Activated CD4-positive, alpha-beta T cell treated with anti-CD3 and anti-CD28 coated beads for 4 hours (primary cell): ENCODE measurements around the gene KRTAP19-8.

Experiments used
- DNase-seq, 2 donors: peaks; one replicate each; pipeline ENCODE4 v3.0.0-alpha.2; 2020

The KRTAP19-8 gene, protein sequence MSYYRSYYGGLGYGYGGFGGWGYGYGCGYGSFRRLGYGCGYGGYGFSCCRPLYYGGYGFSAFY

DNA sequence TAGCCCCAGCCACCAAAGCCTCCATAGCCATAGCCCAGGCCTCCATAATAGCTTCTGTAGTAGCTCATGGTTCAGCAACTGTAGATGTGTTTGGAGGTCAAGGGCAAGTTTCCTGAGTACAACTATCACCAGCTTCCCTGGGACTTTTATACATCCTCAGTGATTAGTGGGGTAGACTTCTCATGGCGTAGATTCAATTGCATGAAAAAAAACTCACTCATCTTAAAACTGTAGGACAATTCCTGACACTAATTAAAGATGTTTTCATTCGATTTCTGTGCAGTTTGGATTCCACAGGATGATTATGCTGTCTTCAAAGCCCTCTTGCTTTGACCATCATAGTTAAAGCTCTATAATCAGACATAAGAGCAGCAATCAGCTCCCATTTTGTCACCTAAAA lies at the start of gene KRTAP19-8:
Gene KRTAP19-8, minus strand, starts transcription at position 101 of the 400 bp plus-strand sequence. Its CDS starts 33 bp downstream, at position 68.
- no peak for DNase-seq

DNA sequence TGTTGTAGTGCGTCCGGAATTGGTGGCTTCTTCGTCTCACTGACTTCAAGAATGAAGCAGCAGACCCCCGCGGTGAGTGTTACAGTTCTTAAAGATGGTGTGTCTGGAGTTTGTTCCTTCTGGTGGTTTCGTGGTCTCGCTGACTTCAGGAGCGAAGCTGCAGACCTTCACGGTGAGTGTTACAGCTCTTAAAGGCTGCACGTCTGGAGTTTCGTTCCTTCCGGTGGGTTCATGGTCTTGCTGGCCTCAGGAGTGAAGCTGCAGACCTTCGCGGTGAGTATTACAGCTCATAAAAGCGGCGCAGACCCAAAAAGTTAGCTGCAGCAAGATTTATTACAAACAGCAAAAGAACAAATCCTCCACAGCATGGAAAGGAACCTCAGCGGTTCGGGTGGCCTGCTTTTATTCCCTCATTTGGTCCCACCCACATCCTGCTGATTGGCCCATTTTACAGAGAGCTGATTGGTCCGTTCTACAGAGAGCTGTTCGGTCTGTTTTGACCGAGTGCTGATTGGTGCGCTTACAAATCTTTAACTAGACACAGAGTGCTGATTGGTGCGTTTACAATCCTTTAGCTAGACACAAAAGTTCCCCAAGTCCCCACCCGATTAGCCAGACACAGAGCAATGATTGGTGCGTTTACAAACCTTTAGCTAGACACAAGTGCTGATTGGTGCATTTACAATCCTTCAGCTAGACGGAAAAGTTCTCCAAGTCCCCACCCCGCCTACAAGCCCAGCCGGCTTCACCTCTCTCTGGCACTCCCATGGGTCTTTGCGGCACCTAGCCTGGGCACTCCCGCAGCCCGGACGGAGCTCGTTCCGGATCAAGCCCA lies 49.6 kb upstream of the KRTAP19-8 start:
- no peak for DNase-seq

DNA sequence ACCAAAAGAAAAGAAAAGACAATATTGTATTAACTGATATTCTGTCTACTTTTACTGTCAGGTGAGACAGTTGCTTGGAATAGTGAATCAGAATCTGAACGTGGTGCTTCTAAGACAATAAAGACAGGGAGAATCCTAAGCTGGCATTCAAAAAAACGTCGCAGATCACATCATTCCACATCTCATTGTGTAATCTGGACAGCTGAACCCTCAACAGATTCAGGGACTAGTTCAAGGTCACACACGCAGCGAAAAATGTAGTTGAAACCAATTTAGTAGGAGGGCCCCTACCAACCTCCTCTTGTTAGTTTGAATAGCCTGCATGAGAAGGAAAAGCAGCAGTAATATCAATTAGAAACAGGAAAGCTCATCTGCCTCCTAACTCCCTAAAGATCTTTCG lies 46.4 kb upstream of the KRTAP19-8 start:
- DNase-seq: no peak

DNA sequence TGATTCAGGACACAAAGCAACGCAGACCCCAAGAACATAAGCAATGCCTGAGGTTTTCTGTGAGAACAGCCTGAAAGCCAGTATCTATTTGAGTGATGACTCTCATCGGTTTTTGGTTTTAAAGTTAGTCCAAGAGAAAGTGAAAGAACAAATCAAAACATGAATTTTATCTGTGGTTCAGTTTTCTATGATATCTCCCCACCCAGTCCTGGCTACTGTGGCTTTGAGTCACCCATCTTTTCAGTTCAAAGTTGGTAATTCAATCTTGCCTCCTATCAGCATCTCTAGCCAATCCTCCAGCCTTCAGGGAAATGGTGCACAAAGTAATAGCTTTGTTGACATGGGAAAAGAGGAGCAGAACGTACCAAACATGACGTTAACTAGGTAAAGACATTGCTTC lies 40.5 kb upstream of the KRTAP19-8 start:
- no peak for DNase-seq

DNA sequence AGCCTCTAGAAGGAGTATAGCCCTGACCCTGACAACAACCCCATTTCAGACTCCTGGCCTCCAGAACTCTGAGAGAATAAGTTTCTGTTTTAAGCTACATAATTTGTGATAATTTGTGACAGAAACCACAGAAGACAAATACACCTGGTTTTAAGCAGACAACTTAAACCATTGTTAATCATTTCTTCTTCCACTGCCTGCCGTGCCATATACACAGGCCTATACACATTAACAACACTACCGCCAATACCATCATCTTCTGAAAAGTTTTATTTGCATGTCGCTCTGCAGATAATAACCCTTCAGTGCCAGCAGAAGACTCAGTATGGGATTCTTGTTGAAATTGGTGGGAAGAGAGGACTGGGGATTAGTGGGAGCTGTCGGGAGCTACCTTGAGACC lies 39.9 kb upstream of the KRTAP19-8 start:
- DNase-seq: no peak

DNA sequence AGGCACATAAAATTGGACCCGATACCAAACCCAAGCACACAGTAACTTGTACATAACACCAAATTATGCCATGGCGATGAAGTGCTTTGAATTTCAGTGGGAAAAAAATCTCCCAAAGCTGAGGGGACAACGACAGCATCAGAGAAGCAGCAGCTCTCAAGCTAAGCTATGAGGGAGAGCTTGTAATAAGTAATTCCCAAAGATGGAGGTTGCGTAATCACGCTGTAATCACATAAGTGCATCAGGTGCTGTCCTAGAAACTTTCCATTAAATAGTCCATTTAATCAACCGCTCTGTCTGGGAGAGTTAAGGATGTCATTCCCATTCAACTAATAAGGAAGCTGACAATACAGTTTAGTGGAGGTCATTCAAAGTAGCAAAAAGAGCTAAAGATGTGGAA lies 37.6 kb upstream of the KRTAP19-8 start:
- DNase-seq: no peak

DNA sequence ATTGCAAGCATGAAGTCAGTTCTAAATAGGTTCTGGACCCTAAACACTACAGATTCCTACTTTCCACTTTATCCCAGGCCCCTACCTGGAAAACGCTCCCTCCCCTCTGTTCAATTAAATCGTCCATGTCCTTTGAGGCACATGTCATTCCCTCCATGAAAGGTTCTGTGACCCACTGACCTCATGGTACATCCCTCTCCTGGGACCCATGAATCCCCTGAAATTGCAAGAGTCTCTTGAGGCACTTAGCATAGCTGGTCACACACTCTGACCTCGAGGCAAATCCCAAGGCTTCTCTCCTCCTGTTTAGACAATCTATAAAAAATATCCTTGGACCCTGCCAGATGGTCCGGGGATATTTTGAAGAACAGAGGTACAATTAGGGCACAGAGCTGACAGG lies 34.3 kb upstream of the KRTAP19-8 start:
- DNase-seq: no peak

DNA sequence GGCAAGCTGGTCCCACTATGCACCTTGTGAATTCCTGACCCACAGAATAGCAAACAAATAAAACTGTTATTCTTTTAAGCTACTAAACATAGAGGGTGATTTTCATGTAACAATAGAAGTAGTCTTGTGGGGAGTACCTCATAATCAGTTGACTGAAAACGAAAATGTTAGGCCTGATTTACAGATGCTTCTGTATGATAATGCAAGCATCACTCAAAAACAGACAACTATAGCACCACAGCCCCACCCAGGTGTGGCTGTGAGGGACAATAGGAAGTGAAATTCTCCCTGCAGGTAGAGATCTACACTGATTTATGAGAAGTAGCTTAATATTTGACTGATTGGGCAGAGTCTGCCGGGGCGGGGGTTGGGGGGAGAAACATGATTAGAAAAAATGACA lies 26.5 kb upstream of the KRTAP19-8 start:
- no peak for DNase-seq

DNA sequence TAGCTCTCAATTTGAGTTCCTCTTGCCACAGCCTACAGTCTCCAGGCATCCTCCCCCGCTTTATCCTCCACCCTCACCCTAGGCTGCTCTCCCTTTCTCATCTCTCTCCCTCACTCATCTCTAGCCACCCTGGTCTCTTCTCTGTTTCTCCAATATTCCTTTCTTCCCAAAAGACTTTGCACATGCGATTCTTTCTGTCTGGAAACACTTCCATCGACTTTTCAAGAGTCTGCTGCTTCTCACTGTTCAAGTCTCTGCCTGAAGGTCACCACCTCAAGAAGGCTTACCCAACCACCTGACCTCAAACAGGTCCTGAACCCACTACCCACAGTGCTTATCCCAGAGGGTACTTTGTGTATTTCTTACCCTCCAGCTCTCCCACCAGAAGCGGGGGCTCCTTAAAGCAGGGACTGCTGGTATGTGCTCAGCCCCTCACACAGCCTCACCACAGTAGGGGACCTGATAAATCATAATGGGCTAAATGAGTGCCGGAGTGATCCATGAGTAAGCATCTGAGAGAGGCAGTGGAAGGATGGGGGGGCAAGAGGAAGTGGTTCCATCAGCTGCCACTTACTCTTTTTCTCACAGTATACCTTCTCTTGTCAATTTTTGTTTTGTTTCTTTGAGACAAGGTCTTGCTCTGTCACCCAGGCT lies 14.3 kb upstream of the KRTAP19-8 start:
- DNase-seq: no peak

DNA sequence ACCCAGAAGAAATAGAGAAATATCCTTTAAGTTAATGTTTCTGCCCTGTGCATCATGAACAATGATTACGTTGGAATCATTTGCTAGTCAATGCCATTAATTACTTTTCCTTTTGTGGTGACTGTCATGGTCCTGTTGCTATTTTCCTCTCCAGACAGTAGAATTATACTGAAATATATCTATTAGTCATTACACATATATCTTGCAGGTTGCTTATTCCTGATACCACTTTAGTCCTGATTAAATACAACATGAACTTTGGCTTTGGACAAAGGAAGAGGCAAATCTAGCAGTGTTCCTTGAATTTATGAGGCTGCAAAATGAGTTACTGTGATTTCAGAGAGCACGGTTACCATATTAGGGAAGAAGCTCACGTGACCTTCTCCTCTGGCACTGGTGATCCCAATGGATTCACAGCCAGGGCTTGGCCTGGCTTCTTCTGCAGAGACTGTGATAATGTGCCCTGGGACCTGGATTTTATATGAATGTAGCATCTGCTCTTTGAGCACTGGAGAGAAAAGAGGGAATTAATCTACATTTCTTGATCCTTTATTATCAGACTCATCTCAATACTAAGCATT lies 12.4 kb upstream of the KRTAP19-8 start:
- no peak for DNase-seq

DNA sequence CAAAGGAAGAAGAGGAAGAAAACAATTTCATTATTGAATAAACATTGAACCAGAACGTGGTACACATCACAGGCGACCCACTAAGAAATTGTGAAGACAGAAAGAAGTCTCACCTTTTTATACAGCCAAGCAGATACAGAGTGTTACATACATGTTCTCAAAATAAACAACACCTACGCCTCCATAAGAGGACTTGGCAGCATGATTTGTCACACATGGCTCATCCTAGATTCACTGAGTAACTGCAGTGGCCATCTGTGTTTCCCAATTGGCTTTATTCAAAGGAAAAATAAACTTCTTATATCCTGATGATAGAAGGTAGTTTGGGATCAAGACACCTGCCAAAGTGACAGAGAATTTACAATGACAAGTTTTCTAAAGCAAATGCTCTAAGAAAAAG lies 7.6 kb upstream of the KRTAP19-8 start:
- no peak for DNase-seq

DNA sequence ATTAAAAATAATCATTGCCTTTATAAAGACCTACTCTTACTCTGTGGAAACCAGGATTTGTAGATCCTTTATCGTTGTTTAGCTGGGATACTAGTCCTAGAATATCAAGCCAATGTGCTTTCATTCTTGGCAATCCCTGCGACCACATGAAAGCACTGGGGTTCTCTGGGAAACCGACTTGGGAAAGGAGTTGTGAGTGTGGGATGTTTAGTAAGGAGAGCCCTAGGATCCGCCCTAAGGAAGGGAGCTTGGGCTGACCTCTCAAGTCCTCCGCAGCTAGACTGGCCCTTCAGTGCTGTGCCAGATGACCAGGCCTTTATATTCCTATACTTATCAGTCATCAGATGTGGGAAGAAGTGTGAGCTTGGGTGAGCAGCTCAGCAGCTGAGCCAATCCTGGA lies 5.2 kb upstream of the KRTAP19-8 start:
- DNase-seq: no peak

DNA sequence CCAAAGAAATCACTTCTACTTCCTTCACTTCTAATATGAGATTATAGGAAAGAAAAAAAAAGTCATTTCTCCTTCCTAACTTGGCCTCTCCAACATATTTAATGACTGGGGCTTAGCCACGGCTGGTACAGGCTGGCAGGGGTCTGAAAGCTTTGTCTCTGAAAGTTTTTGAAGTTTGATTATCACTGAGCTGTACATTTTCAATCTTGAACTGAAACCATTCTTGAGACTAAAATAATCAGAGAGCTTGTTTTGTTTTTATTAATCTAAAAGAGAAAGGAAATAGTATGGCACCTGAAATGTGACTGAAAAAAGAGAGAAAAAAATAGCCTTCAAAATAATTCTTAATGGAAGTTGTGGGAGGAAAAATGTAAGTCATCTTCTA lies 3.8 kb upstream of the KRTAP19-8 start:
- no peak for DNase-seq

DNA sequence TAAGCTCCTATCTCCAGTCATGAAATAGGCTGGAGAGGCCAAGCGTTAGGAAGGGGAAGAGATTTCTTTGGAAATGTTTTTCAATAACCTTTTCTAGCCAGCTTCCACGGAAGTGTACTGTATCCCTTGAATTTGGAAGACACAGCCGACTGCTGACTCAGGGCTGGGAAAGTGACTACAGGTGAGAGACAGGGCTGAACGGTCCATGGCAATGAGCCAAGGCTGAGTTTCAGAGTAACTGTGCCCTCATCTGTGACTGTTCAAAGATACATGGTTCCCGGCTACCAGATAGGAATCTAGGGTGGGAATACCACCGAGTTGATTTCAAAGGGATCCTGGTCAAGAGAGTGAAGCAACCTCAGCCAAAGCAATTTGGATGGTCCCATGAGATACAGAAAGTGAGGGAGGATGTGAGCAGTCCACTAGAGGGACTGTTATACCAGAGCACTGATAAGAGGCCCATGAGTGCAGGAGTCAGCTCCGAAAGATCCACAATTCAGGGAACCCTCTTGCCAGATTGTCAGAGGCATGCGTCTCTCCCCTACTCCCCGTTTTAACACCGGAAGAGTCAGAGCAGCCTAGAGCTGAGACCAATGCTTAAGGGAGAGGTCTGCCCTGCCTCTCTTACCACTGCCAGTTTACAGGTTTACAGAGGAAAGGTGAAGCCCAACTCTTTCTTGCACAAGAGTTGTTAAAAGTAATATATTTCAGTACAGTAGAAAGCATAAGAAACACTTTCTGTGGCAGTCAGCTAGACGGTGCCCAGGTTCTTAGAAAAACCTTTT lies 3.2 kb upstream of the KRTAP19-8 start:
- DNase-seq: no peak

DNA sequence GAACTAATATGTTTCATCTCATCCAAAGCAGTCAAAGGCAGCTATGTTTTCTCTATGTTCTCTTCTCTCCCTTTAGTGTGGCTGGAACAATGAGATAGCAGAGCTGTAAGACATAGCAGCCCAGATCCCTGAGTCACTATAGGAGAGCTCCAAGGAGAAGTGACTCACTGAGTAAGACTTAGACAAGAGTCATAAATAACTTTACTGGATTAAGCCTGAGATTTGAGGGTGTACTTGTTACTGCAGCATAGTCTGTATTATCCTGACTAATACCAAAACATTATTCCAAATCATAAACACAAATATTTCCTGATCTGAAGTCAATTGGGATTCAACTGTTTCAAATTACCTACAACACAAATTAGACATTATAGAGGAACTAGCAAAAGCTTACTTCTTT lies 3.9 kb downstream of the KRTAP19-8 start:
- no peak for DNase-seq

DNA sequence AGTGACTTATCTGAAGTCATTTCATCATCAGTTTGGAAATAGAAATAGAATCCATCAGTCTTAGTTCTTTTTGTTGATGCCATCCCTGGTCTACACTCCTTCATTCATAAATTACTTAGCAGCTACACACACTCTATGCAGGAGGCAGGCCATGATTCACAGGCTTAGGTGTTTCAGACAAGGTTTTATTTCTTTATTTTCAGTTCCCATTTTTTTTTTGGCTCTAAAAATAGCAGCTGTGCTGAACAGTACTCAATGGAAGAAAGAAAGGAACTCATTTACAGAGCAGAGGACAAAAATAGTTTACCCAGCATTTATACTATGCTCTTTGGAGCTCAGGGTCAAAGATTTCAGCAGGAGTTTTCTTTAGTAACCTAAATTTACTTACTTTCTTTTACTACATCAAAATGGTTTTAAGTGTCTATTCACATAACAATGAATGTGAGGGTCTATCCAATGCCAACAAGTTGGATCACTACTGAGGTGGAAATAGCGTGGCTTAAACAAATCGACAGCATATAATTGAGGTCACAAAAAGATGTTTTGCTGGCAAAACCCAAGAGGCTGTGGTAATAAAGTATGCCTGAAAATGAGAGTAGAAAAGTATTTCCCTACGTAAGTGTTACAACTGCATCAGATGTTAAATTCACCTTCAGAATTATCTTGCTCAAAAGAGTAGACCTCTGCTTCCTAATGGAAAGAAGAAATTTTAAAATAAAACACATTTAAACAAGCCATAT lies 7.7 kb downstream of the KRTAP19-8 start:
- DNase-seq: no peak

DNA sequence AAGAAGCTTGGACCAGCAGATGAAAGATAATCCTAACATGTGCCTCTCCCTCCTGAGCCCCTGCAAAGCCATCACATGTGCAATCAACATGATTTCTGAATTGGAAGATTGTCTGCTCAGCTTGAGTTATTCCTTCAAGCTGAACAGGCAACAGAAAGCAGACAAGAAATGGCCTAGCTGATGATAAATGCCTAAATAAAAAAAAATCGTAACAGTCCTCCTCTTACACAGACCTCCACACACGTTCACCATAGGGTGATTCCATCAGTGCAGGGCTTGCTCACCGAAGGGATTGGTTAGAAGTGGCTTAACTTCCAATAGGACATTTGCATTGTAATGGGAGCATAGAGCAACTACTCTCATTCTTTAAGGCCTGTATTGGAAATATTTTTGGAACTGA lies 14.6 kb downstream of the KRTAP19-8 start:
- DNase-seq: no peak

DNA sequence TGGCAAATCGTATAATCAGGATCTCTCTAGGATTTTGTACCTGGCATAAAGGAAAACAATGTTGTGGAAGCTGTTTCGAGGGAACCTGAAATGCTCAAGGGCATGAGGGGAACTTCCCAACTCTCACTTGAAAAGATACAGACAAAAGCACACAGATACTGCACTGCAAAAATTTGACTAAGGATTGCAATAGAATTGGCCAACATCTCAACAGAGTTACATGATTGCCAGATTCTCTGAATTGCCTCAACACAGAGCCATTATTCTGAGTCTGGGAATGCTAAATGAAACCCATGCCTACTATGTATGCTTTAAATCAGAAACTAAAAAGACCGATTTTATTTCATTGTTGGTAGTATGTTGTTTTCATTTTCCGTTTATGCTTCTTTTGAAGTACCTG lies 16.0 kb downstream of the KRTAP19-8 start:
- DNase-seq: no peak

DNA sequence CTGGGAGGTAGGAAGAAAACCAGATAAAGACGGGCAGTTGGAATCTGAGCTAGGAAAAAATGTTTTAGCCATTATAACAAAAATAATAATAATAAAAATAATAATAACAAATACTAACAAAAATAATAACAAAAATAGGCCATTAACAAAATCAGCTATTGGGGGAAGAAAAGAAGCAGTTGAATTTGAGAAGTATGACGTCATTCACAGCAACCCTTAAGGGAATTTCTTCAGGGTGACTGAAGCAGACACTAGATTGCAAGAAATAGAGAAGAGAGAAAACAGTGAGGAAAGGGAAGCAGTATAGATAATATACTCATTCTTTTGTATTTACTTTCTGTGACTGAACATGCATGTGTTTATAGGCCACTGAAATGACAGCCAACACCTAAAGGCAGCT lies 20.0 kb downstream of the KRTAP19-8 start:
- no peak for DNase-seq

DNA sequence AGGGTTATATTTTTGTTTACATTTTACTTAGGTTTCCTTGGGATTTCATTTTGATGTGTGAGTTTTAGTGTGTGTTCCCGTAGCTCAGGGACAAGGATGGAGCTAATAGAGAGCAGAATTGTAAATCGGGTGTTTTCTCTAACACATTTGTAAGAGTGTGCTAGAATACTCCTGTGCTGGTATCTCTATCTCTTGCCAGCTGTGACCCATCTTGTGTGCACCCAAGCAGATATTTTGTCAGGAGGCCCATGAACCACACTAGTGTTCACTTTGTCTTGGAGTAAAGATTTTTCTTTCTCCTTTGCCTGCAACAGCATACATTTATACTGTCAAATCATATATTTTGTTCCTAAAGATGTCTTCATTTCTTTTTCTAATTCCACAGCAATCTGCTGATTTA lies 23.4 kb downstream of the KRTAP19-8 start:
- DNase-seq: no peak

DNA sequence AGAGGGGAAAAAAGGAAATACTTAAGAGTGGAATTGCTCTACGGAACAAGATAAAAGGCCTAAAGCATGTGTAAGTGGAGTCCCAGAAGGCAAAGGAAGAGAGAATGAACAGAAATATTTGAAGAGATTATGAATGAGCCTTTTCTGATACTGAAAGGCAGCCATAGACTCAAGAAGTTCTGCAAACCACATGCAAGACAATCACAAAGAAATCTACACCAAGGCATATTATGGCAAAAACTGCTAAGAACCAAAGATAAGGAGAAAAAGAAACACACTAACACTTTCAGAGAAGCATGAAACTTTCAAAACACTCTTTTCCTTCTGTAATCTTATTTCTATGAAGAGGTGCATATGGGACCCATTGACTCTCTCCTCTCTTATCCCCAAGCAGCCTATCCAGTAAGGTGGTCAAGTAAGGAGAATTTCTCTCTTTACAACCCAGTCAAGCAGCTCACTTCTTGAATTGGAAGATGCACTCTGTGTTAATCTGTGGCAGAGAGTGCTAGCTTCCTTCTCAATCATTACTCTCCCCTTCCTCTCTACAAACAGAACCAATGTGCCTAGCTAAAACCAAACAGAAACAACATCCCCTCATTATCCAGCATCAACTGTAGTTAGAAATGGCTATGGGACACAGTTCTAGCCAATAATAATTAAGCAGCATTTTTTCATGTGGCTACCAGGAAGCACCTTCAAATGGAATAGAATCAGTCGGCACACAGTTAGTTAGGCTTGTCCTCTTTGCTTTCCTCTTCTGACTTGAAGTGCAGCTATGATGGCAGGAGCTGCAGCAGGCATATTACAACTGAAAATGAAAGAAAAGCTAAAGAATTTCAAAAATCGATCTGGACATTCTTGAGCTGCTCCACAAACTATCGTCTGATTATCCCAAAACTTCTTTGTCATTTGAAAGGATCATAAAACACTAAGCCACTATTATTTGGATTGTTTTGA lies 25.9 kb downstream of the KRTAP19-8 start:
- no peak for DNase-seq
